Measurements from ENCODE around the gene SCAANT1.

The SCAANT1 gene

GRCh38 chr3:63864008-63864964 is 47.9 kb downstream of the SCAANT1 start:
- H3K9ac ChIP-seq (ENCODE audit: low read length), result peak overlapping the region; percentile 87
- peak overlapping the region; percentile 91 for H3K4me2 ChIP-seq (ENCODE audit: low read length)
- peak overlapping the region; percentile 84 for H3K4me3 ChIP-seq (ENCODE audit: low read depth, low read length, poor library complexity, severe bottlenecking)
- TF ChIP-seq CTCF (IDR thresholded peaks at IDR 0.05; ENCODE audit: low read length) (no peak), EZH2 (IDR thresholded peaks at IDR 0.05; ENCODE audit: borderline replicate concordance, low read length) (no peak)
- peaks cover 43% of the 10 kb centered on the region for H3K4me1 ChIP-seq (ENCODE audit: insufficient read depth, low read length, severe bottlenecking)
- H3K27me3 ChIP-seq (ENCODE audit: insufficient read depth, low read length), result no peaks in the 10 kb centered on the region
- H3K27ac ChIP-seq (ENCODE audit: low read depth, low read length, poor library complexity, severe bottlenecking), result peak overlapping the region; percentile 72
- peaks cover 13% of the 10 kb centered on the region for H3K36me3 ChIP-seq (ENCODE audit: insufficient read depth, low read length)
- no peak overlapping the region for H2AFZ ChIP-seq (ENCODE audit: low read length)
- no peaks in the 10 kb centered on the region for H4K20me1 ChIP-seq (ENCODE audit: insufficient read depth, low read length)
- H3K79me2 ChIP-seq (ENCODE audit: insufficient read depth, low read length), result peaks cover 80% of the 10 kb centered on the region
- H3K9me3 ChIP-seq (ENCODE audit: low read length), result no peaks in the 10 kb centered on the region
- H3K9me2 ChIP-seq (ENCODE audit: low read depth, low read length), result no peaks in the 10 kb centered on the region
- no peaks in the 10 kb centered on the region for H3F3A ChIP-seq (ENCODE audit: insufficient read depth, low read length)

- Histone ChIP-seq H3K27me3 (ENCODE audit: insufficient read depth, low read length) (no peaks in the 10 kb centered on the region), H3F3A (ENCODE audit: insufficient read depth, low read length) (no peaks in the 10 kb centered on the region), H3K9me3 (ENCODE audit: low read length) (no peaks in the 10 kb centered on the region), H3K79me2 (ENCODE audit: insufficient read depth, low read length) (peaks cover 80% of the 10 kb centered on the region), H2AFZ (ENCODE audit: low read length) (no peak within 1 kb of the TSS), H3K4me3 (ENCODE audit: low read depth, low read length, poor library complexity, severe bottlenecking) (peak within 1 kb of the TSS; percentile 91), H3K9ac (ENCODE audit: low read length) (peak within 1 kb of the TSS; percentile 98), H3K4me2 (ENCODE audit: low read length) (peak within 1 kb of the TSS; percentile 91), H4K20me1 (ENCODE audit: insufficient read depth, low read length) (no peaks in the 10 kb centered on the region), H3K36me3 (ENCODE audit: insufficient read depth, low read length) (peaks cover 13% of the 10 kb centered on the region), H3K9me2 (ENCODE audit: low read depth, low read length) (no peaks in the 10 kb centered on the region), H3K4me1 (ENCODE audit: insufficient read depth, low read length, severe bottlenecking) (peaks cover 38% of the 10 kb centered on the region), H3K27ac (ENCODE audit: low read depth, low read length, poor library complexity, severe bottlenecking) (peak within 1 kb of the TSS; percentile 72)
- no peak for TF ChIP-seq EZH2 (IDR thresholded peaks at IDR 0.05; ENCODE audit: borderline replicate concordance, low read length)
- no peak for TF ChIP-seq CTCF (IDR thresholded peaks at IDR 0.05; ENCODE audit: low read length)
These were observed 48.8 kb downstream of the SCAANT1 start, which contains the start of the genes ATXN7 and THOC7 for GRCh38 chr3:63863150-63864007. Gene ATXN7, plus strand, starts transcription at chr3:63863867. Its CDS starts 48,732 bp downstream, at chr3:63912599. Gene THOC7, minus strand, starts transcription at chr3:63863805. Its CDS starts 15 bp downstream, at chr3:63863790.

- no peak for TF ChIP-seq EZH2 (IDR thresholded peaks at IDR 0.05; ENCODE audit: borderline replicate concordance, low read length)
- Histone ChIP-seq H3K4me2 (ENCODE audit: low read length) (peak overlapping the region; percentile 90), H3K27ac (ENCODE audit: low read depth, low read length, poor library complexity, severe bottlenecking) (peak overlapping the region; percentile 65), H4K20me1 (ENCODE audit: insufficient read depth, low read length) (no peaks in the 10 kb centered on the region), H3K9me2 (ENCODE audit: low read depth, low read length) (no peaks in the 10 kb centered on the region), H3K4me1 (ENCODE audit: insufficient read depth, low read length, severe bottlenecking) (peaks cover 32% of the 10 kb centered on the region), H3K27me3 (ENCODE audit: insufficient read depth, low read length) (no peaks in the 10 kb centered on the region), H3F3A (ENCODE audit: insufficient read depth, low read length) (no peaks in the 10 kb centered on the region), H3K9me3 (ENCODE audit: low read length) (no peaks in the 10 kb centered on the region), H3K9ac (ENCODE audit: low read length) (peak overlapping the region; percentile 98), H3K36me3 (ENCODE audit: insufficient read depth, low read length) (peaks cover 14% of the 10 kb centered on the region), H3K79me2 (ENCODE audit: insufficient read depth, low read length) (peaks cover 80% of the 10 kb centered on the region), H2AFZ (ENCODE audit: low read length) (no peak overlapping the region), H3K4me3 (ENCODE audit: low read depth, low read length, poor library complexity, severe bottlenecking) (peak overlapping the region; percentile 91)
These were observed 49.4 kb downstream of the SCAANT1 start for GRCh38 chr3:63862804-63863149.
